DND-41 (cell line): ENCODE measurements around the gene SCGB3A2.

Source experiments
- ATAC-seq: fragments of 200-7000 bp; cut with Tn5 transposase; 3 replicates; pipeline ENCODE4 v1.9.1; 2021; ENCODE audit warnings: low read depth; ENCODE audit not compliant: insufficient read depth
- DNase-seq: peaks from one replicate; pipeline ENCODE4 v3.0.0-alpha.2; 2020
- H2AFZ ChIP-seq: 2 replicates; pipeline ENCODE4 v1.6.0; 2012; ENCODE audit warnings: low read depth, low read length
- H3K27ac ChIP-seq: 2 replicates; pipeline ENCODE4 v1.5.1; 2012; ENCODE audit warnings: low read length, inconsistent platforms
- H3K27me3 ChIP-seq: fragments of 200-600 bp; sonication (generic); 2 replicates; pipeline ENCODE4 v1.6.0; 2012; ENCODE audit warnings: low read length, mild to moderate bottlenecking, inconsistent platforms; ENCODE audit not compliant: insufficient read depth, poor library complexity
- H3K36me3 ChIP-seq: 2 replicates; pipeline ENCODE4 v1.5.1; 2012; ENCODE audit warnings: low read length, inconsistent platforms; ENCODE audit not compliant: insufficient read depth
- H3K4me1 ChIP-seq: 2 replicates; pipeline ENCODE4 v1.5.1; 2012; ENCODE audit warnings: mild to moderate bottlenecking, low read length; ENCODE audit not compliant: insufficient read depth
- H3K4me2 ChIP-seq: 2 replicates; pipeline ENCODE4 v1.6.0; 2012; ENCODE audit warnings: mild to moderate bottlenecking, moderate library complexity, low read length, inconsistent platforms; ENCODE audit not compliant: insufficient read depth
- H3K4me3 ChIP-seq, 2 experiments: fragments of 200-600 bp in 1 of 2; shearing (Covaris generic) in 1 of 2; 2 replicates each; pipeline ENCODE4 v1.5.1; 2012 to 2016; ENCODE audit warnings: inconsistent platforms in 2 of 2, low read length in 2 of 2, mild to moderate bottlenecking in 2 of 2, low read depth in 1 of 2, moderate library complexity in 1 of 2
- H3K79me2 ChIP-seq: 2 replicates; pipeline ENCODE4 v1.6.0; 2012; ENCODE audit warnings: low read length, inconsistent platforms; ENCODE audit not compliant: insufficient read depth
- H3K9ac ChIP-seq: 2 replicates; pipeline ENCODE4 v1.6.0; 2012; ENCODE audit warnings: low read depth, mild to moderate bottlenecking, inconsistent platforms, low read length, moderate library complexity
- H3K9me3 ChIP-seq: 2 replicates; pipeline ENCODE4 v1.5.1; 2012; ENCODE audit warnings: low read length, moderate library complexity, mild to moderate bottlenecking, inconsistent platforms; ENCODE audit not compliant: insufficient read depth, severe bottlenecking
- H4K20me1 ChIP-seq: 2 replicates; pipeline ENCODE4 v1.6.0; 2012; ENCODE audit warnings: low read length; ENCODE audit not compliant: insufficient read depth
- CTCF ChIP-seq: IDR thresholded peaks from 2 replicates; pipeline ENCODE4 v1.5.1; 2012; ENCODE audit warnings: borderline replicate concordance, low read length, moderate library complexity, mild to moderate bottlenecking; ENCODE audit not compliant: poor library complexity, severe bottlenecking; ENCODE audit errors: extremely low read depth
- EZH2 ChIP-seq: IDR thresholded peaks from 3 replicates; pipeline ENCODE4 v1.6.1; 2012; ENCODE audit warnings: borderline replicate concordance, low read depth, mild to moderate bottlenecking, moderate library complexity, low read length, inconsistent platforms; ENCODE audit not compliant: severe bottlenecking

Gene SCGB3A2

GRCh38 chr5:147893820-147894219 lies 15.3 kb downstream of the SCGB3A2 start:
- H3K27me3 ChIP-seq, result no peaks in the 10 kb centered on the region
- H3K27ac ChIP-seq, result no peak overlapping the region
- H3K4me2 ChIP-seq, result no peak overlapping the region
- DNase-seq (no peak), ATAC-seq (no peak)
- no peak overlapping the region for H3K9ac ChIP-seq
- no peaks in the 10 kb centered on the region for H3K36me3 ChIP-seq
- H3K4me1 ChIP-seq, result no peaks in the 10 kb centered on the region
- no peaks in the 10 kb centered on the region for H3K9me3 ChIP-seq
- H3K79me2 ChIP-seq, result no peaks in the 10 kb centered on the region
- no peak overlapping the region for H3K4me3 ChIP-seq
- no peak overlapping the region for H2AFZ ChIP-seq
- TF ChIP-seq EZH2 (no peak), CTCF (no peak)
- H4K20me1 ChIP-seq, result no peaks in the 10 kb centered on the region

GRCh38 chr5:147895864-147896263 lies 17.4 kb downstream of the SCGB3A2 start:
- Histone ChIP-seq H3K9me3 (no peaks in the 10 kb centered on the region), H3K36me3 (no peaks in the 10 kb centered on the region)
- DNase-seq, result no peak

GRCh38 chr5:147898875-147899401 lies 20.4 kb downstream of the SCGB3A2 start:
- no peak for DNase-seq
- H3K4me3 ChIP-seq, result no peak overlapping the region
- no peaks in the 10 kb centered on the region for H3K27me3 ChIP-seq
- no peak for TF ChIP-seq CTCF
- no peak for TF ChIP-seq EZH2
- no peak overlapping the region for H3K4me2 ChIP-seq
- H4K20me1 ChIP-seq, result no peaks in the 10 kb centered on the region
- no peaks in the 10 kb centered on the region for H3K36me3 ChIP-seq
- ATAC-seq, result no peak
- no peaks in the 10 kb centered on the region for H3K9me3 ChIP-seq
- H2AFZ ChIP-seq, result no peak overlapping the region
- H3K4me1 ChIP-seq, result no peaks in the 10 kb centered on the region
- H3K27ac ChIP-seq, result no peak overlapping the region
- H3K79me2 ChIP-seq, result no peaks in the 10 kb centered on the region
- no peak overlapping the region for H3K9ac ChIP-seq

More at GRCh38 chr5:147895864-147896263, 17.4 kb downstream of the SCGB3A2 start:
- H3K4me2 ChIP-seq, result no peak overlapping the region
- no peak for TF ChIP-seq EZH2
- TF ChIP-seq CTCF, result no peak
- no peaks in the 10 kb centered on the region for H4K20me1 ChIP-seq
- no peaks in the 10 kb centered on the region for H3K27me3 ChIP-seq
- no peak overlapping the region for H3K9ac ChIP-seq
- H3K79me2 ChIP-seq, result no peaks in the 10 kb centered on the region
- H3K4me3 ChIP-seq, result no peak overlapping the region
- no peak for ATAC-seq
- no peak overlapping the region for H2AFZ ChIP-seq
- no peaks in the 10 kb centered on the region for H3K4me1 ChIP-seq
- H3K27ac ChIP-seq, result no peak overlapping the region
